Fibroblast of peridontal ligament (primary cell): ENCODE results near the gene HNRNPLL.
"Not testable (repeated sequence)": the region's sequence is repeated elsewhere in the genome, so short reads cannot be mapped to it uniquely, and the experiment has no call there.

Experiments used
- DNase-seq: peaks from one replicate; pipeline ENCODE4 v3.0.0-alpha.2; 2010; ENCODE audit errors: extremely low read depth

HNRNPLL gene

DNA sequence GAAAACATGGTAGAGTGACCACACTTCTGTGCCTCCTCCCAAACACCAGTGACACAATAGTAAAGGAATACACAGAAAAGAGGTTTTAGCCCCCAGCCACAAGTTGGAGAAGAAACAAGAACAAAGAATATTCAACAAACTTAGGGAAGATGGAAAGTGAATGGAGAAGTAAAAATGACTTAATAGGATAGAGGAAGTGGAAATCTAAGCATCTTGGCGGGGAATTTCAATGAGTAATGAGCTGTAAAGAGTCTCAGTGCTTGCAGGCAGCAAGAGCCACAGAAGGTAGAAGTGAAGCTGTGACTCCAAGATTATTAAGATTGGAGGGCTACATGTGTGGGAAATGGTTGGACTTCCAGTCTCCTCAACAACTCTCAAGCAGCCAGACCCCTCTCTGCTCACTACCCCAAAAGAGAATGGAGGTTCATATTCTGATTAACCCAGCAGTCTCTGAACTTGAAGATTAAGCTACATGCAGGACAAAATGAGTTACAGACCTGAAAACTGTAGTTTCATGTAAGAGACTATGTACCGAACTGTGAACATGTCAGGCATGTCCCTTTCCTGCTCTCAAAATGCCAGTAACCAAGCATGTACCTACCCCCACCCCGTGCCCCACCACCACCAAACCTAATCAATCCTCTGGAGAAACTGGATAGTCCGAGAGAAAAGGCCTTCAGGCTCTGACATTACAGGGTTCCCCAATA, 16.9 kb upstream of the HNRNPLL start:
- DNase-seq = peak; percentile 67

DNA sequence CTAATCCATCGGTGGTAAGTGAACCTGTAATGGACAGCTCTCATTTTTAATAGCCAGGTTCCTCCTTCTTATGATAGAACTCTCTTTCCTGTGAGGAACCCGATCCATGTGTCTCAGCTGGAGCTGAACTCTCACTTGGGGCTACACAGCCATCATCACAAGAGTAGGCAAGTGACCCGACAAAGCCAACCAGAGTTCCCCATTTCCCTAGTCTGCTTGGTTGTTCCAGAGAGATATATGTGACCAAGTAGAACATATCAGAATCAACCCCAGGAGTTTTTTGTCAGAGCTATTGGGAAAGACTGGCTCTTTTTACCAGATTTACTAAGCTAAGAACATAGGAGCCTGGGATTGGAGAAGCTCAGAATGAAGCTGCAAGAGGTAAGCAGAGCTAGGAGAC, 14.6 kb upstream of the HNRNPLL start:
- no peak for DNase-seq

DNA sequence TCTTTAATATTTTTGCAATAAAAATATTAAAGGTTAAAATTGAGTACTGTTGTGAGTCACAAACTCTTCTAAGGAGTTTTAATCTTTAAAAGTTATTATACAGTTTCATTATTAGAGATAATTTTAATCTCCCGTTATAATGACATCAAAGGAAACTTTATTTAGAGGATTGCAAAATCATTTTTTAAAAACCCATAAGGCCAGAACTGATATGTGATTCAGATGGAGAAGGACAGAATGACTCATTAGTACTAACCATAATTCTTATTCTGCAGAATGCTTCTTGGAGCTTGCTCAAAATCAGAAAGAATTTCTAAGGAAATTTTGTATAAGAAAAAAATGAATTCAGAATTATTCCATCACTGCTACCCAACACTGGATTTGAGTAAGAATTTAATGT, 12.5 kb upstream of the HNRNPLL start:
- DNase-seq = peak; percentile 76

DNA sequence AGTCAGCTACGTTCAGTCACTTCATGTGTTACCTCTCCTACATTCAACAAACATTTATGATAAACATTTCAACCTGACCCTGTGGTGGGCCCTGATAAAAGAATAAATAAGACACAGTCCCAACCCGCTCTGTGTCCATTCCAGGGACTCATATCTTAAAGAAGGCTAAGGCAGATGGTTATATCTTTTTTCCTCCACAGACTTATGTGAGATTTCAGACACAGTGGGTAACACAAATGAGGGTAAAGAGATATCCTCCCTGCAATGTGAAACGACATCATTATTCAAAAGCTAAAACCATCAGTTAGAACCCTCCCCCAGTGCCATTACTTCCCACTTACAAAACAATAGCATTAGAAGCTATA, 11.1 kb upstream of the HNRNPLL start:
- DNase-seq = no peak

DNA sequence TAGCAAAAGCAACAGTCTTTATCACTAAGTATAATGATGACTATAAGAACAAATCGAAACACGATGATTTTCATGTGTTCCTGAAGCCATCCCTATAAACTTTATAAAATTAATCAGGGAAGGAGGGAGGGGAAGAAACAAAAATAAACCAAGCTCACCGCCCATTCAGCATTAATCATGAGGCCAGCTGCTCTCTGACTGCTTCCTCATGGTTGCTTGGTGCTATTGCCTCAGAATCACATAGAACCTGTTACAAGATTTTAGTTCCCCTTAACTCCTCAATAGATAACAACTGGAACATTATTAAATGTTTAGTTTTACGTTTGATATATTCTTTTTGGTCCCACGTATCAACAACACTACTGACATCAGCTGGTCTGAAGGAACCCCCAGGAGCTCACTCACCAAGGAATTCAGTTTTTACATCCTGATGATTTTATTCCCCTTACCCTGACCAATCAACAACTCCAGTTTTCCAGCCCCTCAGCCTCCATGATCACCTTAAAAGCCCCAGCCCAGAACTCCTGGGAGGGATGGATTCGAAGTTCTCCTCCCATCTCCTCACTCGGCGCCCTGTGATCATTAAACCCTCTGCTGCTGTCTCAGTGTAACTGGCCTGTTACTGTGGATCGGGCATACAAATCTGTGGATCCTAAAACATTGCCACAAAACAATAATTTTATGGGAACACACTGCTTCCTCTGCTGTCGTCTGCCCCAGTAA, 10.6 kb upstream of the HNRNPLL start:
- DNase-seq = peak; percentile 70

DNA sequence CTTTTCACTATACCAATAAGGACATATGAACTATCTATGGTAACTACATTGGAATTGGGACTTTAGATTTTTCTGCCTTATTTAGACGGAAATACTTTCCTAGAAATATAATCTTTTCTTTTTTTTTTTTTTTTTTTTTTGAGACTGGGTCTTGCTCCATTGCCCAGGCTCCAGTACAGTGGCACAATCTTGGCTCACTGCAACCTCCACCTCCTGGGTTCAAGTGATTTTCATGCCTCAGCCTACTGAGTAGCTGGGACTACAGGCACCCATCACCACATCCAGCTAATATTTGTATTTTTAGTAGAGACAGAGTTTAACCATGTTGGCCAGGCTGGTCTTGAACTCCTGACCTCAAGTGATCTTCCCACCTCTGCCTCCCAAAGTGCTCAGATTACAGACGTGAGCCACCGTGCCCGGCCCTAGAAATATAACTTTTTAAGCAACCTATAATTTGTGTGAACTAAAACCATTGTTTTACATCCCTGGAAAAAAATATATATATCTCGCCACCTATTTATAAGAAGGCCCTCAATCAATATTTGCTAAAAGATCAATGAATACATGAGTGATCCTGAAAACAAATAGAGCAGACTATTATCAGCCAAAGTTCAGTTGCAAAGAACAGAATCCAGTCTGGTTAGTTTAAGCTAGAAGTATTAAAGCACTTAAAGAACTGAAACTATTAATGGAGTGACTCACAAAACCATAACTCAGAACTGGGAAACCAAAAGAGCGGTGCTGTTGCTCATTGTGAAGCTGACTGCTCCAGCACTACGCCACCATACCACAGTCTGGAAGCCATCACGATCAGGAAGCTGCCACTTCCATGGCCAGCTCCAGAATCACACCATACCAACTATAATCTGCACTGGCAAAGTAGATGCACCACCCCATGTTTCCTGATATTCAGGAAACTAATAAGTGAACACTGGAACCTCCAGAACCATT, 8.4 kb upstream of the HNRNPLL start:
- DNase-seq = peak; percentile 34

DNA sequence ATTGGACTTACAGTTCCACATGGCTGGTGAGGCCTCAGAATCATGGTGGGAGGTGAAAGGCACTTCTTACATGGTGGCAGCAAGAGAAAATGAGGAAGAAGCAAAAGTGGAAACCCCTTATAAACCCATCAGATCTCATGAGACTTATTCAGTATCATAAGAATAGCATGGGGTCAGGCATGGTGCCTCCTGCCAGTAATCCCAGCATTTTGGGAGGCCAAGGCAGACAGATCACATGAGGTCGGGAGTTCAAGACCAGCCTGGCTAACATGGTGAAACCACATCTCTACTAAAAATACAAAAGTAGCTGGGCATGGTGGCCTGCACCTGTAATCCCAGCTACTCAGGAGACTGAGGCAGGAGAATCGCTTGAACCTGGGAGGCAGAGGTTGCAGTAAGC, 6.5 kb upstream of the HNRNPLL start:
- not testable (repeated sequence) for DNase-seq

DNA sequence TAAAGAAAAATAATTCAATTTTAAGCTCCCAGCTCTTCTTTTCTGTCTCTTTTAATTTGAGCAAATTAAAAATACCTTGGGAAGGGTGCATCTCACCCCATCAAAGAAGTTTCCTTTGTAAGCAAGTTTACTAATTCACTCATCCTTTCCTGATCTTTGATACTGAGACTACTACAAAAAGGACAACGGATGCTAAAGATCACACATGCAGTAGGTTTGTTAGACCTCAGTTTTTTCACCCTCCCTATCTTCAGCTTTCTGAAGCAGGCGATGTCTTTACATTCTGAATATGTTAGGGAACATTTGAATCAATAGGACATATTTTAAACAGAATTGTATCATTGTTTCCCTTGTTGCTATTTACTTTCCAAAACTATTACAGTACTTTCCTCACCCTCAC, 6.0 kb upstream of the HNRNPLL start:
- DNase-seq = no peak

DNA sequence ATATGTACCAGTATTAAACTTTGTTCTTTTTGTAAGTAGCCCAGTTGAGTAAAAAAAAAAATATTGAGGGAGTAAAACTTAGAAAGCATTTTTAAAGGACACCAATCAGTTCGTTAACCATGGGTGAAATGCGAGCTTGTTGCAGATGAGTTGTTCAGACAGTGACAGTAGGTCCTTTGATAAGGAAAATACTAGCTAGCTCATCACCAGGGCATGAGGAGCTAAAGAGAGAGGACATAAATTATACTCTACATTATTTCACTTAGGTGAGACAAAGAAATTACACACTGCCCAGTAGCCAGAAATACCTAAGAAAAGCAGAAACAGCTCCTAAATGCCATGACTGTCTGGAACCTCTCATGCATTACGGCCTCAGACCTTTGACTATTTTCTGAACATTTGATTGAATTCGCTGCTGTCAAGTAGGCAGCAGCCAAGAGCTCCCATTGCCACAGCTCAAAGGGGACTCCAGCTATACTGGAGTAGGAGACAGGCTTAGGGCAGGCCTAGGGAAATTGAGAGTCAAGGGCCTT, 2.6 kb upstream of the HNRNPLL start:
- DNase-seq = no peak

DNA sequence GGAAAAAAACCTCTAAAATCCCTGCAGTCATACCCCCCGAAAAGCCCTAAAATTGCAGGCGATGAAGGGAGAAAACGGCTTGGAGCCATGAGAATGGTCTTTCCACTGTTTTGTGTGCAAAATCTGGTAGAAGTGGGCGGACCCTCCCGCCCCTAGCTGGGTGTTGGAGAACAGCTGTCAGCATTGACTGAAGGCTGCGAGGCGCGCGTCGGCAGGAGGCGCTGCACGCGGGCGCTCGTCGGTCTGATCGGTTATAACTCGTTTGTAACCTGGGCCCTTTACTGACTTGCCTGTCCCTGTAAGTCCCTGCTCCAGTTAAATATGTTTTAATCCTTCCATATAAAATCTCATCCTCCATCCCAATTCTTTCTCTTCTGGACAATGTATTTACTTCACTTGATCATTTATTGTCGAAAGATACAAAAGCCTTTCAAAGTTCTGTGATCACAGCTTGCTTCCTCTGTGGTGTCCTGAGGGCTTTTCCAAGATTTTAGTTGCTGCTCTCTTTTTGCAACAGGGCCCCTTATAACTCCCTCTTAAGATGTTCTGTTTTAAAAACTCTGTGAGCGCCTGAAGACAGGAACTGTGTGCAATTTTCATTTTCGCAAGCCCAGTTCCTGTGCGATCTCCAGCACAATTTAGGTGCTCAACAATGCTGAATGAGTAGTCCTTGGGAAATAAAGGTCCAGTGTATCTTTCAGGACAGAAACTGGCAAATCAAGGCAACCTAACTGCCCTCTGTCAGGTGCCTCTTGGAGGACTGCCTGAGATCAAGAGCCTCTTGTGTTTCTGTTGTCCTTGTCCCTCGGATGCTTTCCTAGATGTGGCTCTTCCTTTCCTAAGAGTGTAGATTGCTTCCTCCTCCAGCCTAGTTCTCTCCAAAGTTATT, 918 bp upstream of the HNRNPLL start:
- DNase-seq = peak; percentile 80

DNA sequence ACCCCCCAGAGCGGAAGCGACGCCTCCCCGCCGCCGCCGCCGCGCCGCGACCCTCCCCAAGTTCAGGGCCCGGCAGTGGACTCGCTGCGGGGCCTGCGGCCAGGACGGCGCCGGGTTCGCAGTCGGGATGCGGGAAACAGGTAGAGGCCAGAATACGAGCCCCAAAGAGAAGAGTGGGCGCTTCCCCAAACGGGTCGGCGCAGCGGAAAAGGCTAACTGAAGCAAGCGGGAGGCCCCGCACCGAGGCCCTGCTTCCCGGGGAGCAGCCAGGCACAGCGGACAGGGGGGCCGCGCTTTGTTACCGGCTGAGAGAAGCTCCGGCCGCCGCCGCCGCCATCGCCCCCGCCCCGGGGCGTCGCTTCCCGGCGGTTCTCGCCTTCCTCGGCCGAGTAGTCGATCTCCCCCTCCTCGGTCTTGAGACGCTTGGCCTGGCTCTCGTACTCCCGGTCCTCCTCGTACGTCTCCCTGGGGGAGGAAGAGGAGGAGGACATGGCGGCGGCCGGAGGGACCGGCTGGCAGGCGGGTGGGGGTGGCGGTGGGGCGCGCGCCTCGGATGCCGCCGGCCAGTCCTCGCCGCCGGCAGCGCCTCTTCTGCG, 494 bp downstream of the HNRNPLL start:
- DNase-seq = no peak

DNA sequence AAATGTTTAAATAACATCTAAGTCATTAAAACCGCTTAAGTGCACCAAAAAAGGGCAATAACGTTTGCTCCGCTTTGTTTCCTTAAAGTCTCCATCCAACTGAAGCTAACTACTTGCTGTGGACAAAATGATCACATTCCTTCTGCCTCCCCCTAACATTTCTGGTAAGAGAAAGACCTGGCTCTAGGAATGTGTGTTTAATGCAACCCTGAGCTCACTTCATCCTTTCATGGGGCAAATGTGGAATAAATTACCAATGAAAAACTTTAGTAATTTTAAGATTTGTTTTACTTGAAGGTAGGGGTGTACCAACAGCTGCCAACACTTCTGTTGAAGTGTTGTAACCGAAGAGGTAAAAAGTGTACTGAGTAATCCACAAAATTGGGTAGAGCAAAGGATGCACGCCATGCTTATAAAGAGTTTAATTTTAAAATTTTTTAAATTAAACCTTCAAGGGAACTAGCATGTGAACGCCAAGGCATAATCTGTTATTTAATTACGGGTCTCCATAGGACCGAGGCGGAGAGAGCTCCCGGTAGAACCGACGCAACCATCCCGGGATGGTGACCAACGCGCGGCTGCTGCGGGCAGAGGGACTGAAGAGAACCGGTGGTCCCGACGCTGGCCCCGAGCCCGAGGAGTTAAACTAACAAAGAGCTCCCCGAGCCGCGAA, 1.1 kb downstream of the HNRNPLL start:
- DNase-seq = peak; percentile 45

DNA sequence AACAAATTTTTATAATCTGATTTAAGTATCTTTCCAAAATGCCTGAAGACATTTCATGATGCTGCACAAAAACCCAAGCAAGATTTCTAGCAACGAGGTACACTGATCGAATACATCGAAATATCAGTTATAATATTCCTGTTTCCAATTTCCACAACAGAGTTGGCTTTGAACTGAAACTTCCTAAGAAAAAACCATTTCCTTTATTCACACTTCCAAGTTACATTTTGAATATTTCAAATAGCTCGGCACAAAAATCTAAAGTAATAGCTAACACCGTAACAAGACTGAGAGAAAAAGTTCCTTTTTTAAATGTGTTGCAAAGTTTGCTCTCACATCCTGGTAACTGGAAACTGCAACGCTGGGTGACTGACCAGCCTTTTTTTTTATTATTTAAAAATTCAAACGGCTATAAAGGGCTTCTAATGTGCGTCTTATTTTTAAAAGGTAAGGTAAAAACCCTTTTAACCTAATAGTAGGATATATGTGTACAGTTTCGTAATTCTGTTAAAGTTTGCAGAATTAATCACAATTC, 1.7 kb downstream of the HNRNPLL start:
- peak; percentile 27 for DNase-seq

DNA sequence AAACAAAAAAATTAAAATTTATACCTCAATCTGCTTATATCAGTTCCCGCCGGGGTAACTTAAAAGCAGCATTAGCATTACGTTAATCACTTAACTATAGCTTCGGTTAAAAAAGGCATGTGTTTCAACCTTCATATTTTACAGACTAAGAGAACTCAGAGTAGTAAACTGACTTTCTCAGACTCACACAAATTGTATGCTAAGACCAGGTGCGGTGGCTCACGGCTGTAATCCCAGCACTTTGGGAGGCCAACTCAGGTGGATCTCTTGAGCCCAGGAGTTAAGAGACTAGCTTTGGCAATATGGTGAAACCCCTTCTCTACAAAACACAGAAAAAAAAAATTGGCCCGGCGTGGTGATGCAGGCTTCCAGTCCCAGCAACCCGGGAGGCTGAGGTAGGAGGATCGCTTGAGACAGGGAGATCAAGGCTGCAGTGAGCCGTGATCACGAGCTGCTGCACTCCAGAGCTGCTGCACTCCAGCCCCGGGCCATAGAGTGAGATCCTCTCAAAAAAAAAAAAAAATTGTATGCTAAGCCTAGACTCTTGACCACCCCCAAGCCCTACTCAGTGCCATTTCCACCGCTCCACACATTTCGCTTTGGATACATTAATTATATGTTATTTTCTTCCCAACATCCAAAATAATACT, 2.4 kb downstream of the HNRNPLL start:
- no peak for DNase-seq

DNA sequence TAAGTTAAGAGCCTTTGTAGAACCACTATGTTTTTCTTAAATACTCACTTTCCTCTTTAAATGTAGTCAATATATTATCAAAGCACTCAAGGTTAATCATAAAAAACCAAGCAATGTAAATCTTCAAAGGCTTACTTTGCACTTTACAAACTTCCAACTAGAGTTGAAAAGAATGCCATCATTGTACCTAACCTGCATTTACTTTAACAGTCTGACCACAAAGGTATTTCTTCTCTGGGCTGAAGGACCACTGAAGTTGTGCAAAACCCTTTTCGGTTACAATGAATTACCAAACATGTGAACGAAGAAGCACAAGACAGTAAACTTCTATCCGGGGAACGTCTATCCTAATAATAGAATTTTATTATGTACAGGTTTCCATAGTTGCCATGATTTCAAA, 3.0 kb downstream of the HNRNPLL start:
- peak; percentile 29 for DNase-seq

DNA sequence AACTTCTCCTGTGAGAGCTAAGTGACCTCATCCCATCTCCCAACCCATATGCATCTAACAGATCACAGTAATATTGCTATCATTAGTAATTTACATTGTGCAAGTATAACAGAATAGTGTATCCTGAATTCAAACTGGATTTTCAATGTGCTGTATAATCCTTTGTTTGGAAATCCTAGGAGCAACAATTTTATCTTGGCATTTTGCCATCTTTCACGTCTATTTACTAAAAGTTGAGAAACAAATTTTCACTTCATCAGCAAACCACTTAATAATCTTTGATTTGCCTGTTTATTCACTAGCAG, 3.8 kb downstream of the HNRNPLL start:
- peak; percentile 43 for DNase-seq

DNA sequence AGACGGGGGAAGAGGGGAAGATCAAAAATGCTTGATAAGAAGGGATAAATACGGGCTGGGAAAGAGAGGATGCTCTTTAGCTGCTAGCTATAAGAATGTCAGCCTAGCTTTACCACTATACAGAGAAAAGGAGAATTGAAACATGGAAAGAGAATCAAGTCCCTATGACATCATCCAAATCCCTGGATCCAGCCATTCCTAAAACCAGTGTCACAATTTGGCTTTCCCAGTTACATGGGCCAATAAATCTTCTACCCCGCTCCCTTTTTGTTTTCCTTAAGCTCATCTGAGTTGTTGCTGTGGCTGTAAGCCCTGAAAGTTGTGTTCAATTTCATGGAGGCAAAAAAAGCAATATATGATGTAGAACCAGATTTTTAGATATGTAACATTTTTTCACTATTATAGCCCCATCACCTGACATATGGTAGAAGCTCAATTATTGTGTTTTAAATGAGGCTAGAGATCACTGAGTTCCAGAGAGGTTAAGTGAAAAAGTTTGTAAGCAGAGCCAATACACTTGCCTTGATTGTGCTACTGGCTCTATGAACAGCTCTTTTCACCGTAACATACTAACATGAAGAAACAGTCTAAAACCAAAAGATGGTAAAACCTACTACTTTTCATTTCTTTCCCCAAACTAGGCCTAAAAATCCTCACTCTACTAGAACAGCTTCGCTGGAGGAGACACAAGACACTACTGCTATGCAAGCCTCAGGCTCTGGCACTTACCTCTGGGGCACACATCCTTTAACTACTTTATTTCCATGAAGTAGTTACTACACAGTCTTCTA, 4.3 kb downstream of the HNRNPLL start:
- DNase-seq = peak; percentile 40

DNA sequence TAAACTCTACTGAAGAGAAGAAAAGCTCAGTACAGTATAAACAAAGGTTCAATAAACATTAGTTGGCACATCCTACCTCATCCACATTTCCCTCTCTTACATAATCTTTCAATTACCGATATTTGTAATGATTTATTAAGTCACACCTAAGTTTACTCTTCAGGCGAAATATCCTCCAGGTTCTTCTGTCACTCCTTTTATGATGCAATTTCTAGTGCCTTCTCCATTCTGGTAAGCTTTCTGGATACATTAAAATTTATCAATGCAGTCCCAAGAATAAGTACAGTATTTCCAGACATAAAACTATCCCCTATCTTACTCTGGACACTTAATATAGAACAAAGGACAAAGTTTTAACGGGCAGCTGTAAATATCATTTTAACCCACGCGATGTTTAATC, 5.6 kb downstream of the HNRNPLL start:
- no peak for DNase-seq

DNA sequence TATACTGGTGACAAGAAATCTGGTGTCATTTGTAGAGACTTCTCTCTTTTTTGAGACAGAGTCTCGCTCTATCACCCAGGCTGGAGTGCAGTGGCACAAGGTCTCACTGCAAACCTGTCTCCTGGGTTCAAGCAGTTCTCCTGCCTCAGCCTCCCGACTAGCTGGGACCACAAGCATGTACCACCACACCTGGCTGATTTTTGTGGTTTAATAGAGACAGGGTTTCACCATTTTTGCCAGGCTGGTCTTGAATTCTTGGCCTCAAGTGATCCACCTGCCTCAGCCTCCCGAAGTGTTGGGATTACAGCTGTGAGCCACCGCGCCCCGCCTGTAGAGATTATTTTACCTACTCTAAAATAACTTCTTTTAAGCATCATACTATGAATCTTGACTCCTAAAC, 6.5 kb downstream of the HNRNPLL start:
- DNase-seq = no peak
